Measurements from ENCODE around the gene MYH10.

- no peak for TF ChIP-seq POLR2AphosphoS5 (IDR thresholded peaks at IDR 0.05; ENCODE audit: borderline replicate concordance, low read depth, low read length)
- no peak for TF ChIP-seq EZH2 (IDR thresholded peaks at IDR 0.05)
Observed at GRCh38 chr17:8485491-8485890, 145.0 kb downstream of the MYH10 start.
